Measurements from ENCODE around the gene ADGRE2. TPM values are rescaled to one million over a fixed set of nuclear protein-coding genes. Genes with fewer than 3 reads are reported as not detected.
"Not testable (repeated sequence)": the region's sequence is repeated elsewhere in the genome, so short reads cannot be mapped to it uniquely, and the experiment has no call there.

Gene ADGRE2
- total RNA-seq, 2 experiments from 2014 or later = 0.55 to 0.58 TPM

DNA sequence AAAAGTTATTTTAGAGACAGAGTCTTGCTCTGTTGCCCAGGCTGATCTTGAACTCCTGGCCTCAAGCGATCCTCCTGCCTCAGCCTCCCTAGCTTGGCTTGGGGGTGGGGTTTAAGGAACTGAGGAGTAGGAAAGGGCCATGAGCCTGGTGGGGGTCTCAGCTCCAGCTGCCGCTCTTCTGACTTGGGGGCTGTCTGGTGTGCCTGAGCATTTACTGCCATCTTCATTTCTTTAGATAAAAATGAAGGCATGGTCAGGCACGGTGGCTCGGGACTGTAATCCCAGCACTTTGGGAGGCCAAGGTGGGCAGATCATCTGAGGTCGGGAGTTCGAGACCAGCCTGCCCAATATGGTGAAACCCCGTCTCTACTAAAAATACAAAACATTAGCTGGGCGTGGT lies 3.0 kb downstream of the ADGRE2 start:
- CTCF ChIA-PET = interaction anchor here (0.9 kb wide), 1 partner anchor 11 kb away, joined by 3 read pairs; no protein-coding TSS in a partner anchor
- H3K36me3 Mint-ChIP-seq; H3K4me1 Mint-ChIP-seq (ENCODE audit: low read depth); intact Hi-C loops (cut with micrococcal nuclease); H3K4me3 Mint-ChIP-seq; DNase-seq; H3K9me3 Mint-ChIP-seq; H3K27ac Mint-ChIP-seq; POLR2A ChIA-PET: not testable (repeated sequence)
- peaks cover 27% of the 10 kb centered on the region for H3K27me3 Mint-ChIP-seq

DNA sequence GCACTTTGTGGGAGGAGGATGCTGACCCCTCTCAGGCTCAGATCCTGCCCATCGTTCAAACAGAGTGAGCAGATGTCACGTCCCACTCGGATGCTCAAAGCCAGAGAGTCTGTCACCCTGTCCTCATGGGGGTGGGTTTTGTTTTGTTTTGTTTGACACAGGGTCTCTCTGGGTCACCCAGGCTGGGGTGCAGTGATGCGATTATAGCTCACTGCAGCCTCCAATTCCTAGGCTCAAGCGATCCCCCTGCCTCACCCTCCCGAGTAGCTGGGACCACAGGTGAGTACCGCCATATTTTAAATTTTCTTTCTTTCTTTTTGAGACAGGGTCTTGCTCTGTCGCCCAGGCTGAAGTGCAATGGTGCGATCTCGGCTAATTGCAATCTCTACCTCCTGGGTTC lies 4.0 kb downstream of the ADGRE2 start:
- no peak overlapping the region for H3K27ac Mint-ChIP-seq
- ChIA-PET POLR2A (no interaction called here), CTCF (interaction anchor here (0.9 kb wide), 1 partner anchor 12 kb away, joined by 3 read pairs; no protein-coding TSS in a partner anchor)
- no peak for DNase-seq
- H3K27me3 Mint-ChIP-seq = peaks cover 27% of the 10 kb centered on the region
- H3K4me3 Mint-ChIP-seq = no peak overlapping the region
- no peaks in the 10 kb centered on the region for H3K36me3 Mint-ChIP-seq
- peaks cover 6% of the 10 kb centered on the region for H3K4me1 Mint-ChIP-seq (ENCODE audit: low read depth)
- no peaks in the 10 kb centered on the region for H3K9me3 Mint-ChIP-seq
- intact Hi-C loops (cut with micrococcal nuclease) = no loop called here

DNA sequence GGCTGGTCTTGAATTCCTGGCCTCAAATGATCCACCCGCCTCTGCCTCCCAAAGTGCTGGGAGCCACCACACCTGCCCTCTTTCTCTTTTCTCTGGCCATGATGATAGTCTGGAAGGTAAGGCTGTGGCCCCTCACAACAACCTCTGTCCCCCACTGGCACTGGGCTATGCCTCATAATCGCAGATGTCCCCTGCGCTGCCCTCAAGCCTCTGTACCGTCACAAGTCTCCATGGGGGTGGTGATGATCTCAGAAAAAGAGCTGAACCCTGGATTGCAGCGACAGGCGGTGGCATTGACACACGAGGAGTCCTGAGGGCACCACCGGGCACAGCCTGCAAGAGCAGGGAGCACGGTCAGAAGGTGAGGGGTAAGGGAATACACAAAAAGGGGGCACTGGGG lies 4.6 kb downstream of the ADGRE2 start:
- CTCF ChIA-PET; H3K9me3 Mint-ChIP-seq; POLR2A ChIA-PET; H3K4me1 Mint-ChIP-seq (ENCODE audit: low read depth); H3K4me3 Mint-ChIP-seq; intact Hi-C loops (cut with micrococcal nuclease); H3K27ac Mint-ChIP-seq; H3K36me3 Mint-ChIP-seq; DNase-seq: not testable (repeated sequence)
- H3K27me3 Mint-ChIP-seq = peaks cover 24% of the 10 kb centered on the region

DNA sequence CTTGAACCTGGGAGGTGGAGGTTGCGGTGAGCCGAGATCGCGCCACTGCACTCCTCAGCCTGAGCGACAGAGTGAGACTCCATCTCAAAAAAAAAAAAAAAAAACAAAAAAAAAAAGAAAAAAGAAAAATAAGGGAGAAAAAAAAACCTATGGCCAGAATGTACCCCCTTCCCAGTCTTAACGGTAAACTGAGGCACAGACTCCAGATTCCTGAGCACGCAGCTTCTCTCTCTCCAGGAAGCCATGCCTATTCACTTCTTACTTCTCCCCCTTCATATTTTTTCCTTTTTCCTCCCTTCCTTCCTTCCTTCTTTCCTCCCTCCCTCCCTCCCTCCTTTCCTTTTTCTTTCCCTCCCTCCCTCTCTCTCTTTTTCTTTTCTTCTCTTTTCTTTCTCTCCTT lies 5.4 kb downstream of the ADGRE2 start:
- ChIA-PET CTCF (no interaction called here), POLR2A (no interaction called here)
- Mint-ChIP-seq H3K9me3 (no peaks in the 10 kb centered on the region), H3K4me1 (ENCODE audit: low read depth) (peaks cover 6% of the 10 kb centered on the region), H3K4me3 (no peak overlapping the region), H3K27ac (no peak overlapping the region), H3K27me3 (peaks cover 23% of the 10 kb centered on the region), H3K36me3 (no peaks in the 10 kb centered on the region)
- no peak for DNase-seq
- intact Hi-C loops (cut with micrococcal nuclease) = no loop called here

DNA sequence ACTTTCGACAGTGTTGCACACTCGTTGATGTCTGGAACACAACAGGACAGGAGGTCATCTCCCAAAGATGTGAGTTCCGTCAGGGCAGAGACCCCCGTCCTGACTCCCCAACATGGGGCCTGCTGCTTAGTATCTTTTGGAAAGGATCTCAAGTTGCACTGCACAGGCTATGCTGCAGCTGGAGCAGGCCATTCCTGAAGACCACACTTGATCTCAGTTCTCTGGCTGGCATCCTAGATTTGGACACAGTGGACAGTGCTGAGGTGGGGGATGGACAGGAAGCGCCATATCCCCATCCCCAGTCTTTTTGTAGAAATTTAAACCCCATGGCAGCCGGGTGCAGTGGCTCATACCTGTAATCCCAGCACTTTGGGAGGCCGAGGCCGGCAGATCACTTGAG lies 5.9 kb downstream of the ADGRE2 start:
- Mint-ChIP-seq H3K27me3 (peaks cover 18% of the 10 kb centered on the region), H3K9me3 (no peaks in the 10 kb centered on the region), H3K4me1 (ENCODE audit: low read depth) (peaks cover 6% of the 10 kb centered on the region), H3K4me3 (no peak overlapping the region), H3K27ac (no peak overlapping the region), H3K36me3 (no peaks in the 10 kb centered on the region)
- POLR2A ChIA-PET = no interaction called here
- CTCF ChIA-PET = no interaction called here
- intact Hi-C loops (cut with micrococcal nuclease) = no loop called here
- DNase-seq = no peak

DNA sequence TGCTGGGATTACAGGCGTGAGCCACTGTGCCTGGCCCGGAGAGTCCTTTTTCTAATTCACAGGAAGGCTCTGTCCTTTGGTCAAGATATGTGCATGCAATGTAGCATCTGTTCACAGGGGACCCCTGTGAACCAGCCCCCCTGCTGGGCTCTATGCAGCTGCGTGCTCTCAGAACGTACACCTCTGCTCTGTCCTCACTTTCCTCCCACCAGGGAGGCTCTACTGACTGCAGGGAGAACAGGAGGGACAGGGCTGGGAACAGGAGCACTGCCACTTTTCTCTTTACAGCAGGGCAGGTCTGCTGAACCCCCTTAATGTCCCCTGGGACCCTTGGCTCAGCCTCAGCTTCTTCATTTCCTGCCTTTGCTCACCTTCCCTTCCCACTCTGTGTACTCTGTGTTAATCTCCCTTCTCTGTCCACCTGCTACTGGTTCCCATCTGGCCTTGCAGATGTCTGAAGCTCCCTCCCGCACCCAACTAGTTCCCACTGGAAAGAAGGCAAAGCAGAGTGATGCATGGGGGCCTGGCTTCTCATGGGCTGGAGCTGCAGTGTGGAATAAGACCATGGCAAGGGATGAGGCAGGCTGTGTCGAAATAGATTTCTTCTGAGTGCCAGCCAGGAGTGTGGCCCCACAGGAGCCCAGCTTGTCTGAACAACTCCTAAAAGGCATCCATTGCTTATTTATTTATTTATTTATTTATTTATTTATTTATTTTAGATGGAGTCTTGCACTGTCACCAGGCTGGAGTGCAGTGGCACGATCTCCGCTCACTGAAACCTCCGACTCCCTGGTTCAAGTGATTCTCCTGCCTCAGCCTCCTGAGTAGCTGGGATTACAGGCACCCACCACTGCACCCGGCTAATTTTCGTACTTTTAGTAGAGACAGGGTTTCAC lies 7.2 kb downstream of the ADGRE2 start:
- CTCF ChIA-PET = no interaction called here
- no peak overlapping the region for H3K27ac Mint-ChIP-seq
- DNase-seq = no peak
- no peaks in the 10 kb centered on the region for H3K9me3 Mint-ChIP-seq
- peaks cover 8% of the 10 kb centered on the region for H3K27me3 Mint-ChIP-seq
- H3K36me3 Mint-ChIP-seq = no peaks in the 10 kb centered on the region
- H3K4me3 Mint-ChIP-seq = no peak overlapping the region
- POLR2A ChIA-PET = no interaction called here
- H3K4me1 Mint-ChIP-seq (ENCODE audit: low read depth) = peaks cover 3% of the 10 kb centered on the region
- intact Hi-C loops (cut with micrococcal nuclease) = no loop called here

DNA sequence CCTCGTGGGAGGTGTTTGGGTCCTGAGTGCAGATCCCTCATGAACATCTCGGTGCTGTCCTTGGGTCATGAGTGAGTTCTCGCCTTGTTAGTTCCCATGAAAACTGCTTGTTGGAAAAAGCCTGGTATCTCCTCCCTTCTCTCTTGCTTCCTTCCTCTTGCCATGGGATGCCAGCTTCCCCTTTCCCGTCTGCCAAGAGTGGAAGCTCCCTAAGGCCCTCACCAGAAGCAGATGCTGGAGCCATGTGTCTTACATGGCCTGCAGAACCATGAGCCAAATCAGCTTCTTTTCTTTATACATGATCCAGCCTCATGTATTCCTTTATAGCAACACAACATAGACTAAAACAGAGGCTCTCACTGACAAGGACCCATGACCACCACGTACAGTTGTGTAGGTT lies 8.2 kb downstream of the ADGRE2 start:
- Mint-ChIP-seq H3K27ac (no peak overlapping the region), H3K4me3 (no peak overlapping the region), H3K36me3 (peaks cover 2% of the 10 kb centered on the region), H3K9me3 (no peaks in the 10 kb centered on the region), H3K4me1 (ENCODE audit: low read depth) (no peaks in the 10 kb centered on the region), H3K27me3 (no peaks in the 10 kb centered on the region)
- POLR2A ChIA-PET = no interaction called here
- CTCF ChIA-PET = no interaction called here
- intact Hi-C loops (cut with micrococcal nuclease) = no loop called here
- no peak for DNase-seq

DNA sequence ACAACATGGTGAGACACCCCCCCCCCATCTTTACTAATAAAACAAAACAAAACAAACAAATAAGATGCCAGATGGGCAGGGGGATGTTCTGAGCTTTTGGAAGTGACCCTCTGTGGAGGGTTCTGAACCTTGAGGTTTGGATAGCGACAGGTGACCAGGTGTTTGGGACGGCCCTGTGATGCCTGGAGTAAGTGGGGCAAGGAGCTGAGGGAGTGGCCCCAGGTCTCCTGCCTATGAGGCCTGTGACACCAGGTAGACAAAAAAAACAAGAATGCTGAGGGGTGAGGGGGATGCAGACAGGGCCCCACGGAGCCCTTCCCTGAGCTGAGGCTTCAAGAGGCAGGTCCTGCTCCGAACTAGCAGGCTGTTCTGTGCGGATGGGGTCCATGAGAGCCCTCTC lies 9.2 kb downstream of the ADGRE2 start:
- Mint-ChIP-seq H3K27me3 (no peaks in the 10 kb centered on the region), H3K4me1 (ENCODE audit: low read depth) (no peaks in the 10 kb centered on the region), H3K27ac (no peak overlapping the region), H3K9me3 (no peaks in the 10 kb centered on the region), H3K36me3 (peaks cover 2% of the 10 kb centered on the region), H3K4me3 (no peak overlapping the region)
- ChIA-PET POLR2A (no interaction called here), CTCF (no interaction called here)
- no peak for DNase-seq
- intact Hi-C loops (cut with micrococcal nuclease) = no loop called here

DNA sequence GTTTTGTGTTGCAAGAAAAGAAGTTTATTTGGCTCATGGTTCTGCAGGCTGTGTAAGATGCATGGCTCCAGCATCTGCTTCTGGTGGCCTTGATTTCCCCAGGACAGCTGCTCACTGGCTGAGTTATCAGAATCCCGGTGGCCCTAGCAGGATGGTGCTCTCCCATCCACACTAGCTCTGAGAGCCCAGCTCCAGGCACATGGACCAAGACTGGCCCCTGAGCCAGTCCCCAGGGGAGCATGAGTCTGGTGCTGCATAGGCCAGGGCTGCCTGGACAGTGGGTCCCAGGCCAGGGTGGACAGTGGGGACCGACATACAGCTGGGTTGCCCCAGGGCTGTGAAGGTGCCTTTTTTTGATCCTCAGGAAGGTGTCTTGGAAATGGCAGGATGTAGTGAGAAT lies 10.4 kb downstream of the ADGRE2 start:
- no peaks in the 10 kb centered on the region for H3K4me1 Mint-ChIP-seq (ENCODE audit: low read depth)
- intact Hi-C loops (cut with micrococcal nuclease) = no loop called here
- H3K4me3 Mint-ChIP-seq = no peak overlapping the region
- no peaks in the 10 kb centered on the region for H3K9me3 Mint-ChIP-seq
- ChIA-PET POLR2A (no interaction called here), CTCF (no interaction called here)
- no peak for DNase-seq
- peaks cover 2% of the 10 kb centered on the region for H3K36me3 Mint-ChIP-seq
- H3K27me3 Mint-ChIP-seq = no peaks in the 10 kb centered on the region
- no peak overlapping the region for H3K27ac Mint-ChIP-seq

DNA sequence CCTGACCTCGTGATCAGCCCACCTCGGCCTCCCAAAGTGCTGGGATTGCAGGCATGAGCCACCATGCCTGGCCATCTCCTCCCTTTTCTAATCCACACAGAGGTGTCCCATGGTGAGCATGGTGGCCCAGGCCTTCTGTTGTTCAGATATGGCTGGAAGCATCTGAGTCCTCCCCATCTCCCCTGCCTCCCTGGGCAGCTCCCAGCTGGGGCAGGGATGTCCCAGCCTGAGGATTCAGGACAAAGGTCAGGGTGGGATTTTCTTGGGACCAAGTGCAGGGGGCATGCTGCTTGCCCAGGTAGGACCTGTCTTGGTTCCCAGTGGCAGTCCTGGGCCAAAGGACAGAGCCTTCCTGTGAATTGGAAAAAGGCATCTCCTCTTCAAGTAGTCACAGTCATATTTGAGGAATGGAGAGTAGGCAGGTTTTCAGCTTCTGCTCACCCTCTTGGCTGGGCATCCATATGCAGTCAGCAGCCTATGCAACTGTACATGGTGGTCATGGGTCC lies 10.8 kb downstream of the ADGRE2 start:
- H3K27me3 Mint-ChIP-seq = no peaks in the 10 kb centered on the region
- intact Hi-C loops (cut with micrococcal nuclease) = no loop called here
- peaks cover 2% of the 10 kb centered on the region for H3K36me3 Mint-ChIP-seq
- DNase-seq = no peak
- no peaks in the 10 kb centered on the region for H3K9me3 Mint-ChIP-seq
- POLR2A ChIA-PET = no interaction called here
- no peaks in the 10 kb centered on the region for H3K4me1 Mint-ChIP-seq (ENCODE audit: low read depth)
- CTCF ChIA-PET = no interaction called here
- no peak overlapping the region for H3K27ac Mint-ChIP-seq
- no peak overlapping the region for H3K4me3 Mint-ChIP-seq

DNA sequence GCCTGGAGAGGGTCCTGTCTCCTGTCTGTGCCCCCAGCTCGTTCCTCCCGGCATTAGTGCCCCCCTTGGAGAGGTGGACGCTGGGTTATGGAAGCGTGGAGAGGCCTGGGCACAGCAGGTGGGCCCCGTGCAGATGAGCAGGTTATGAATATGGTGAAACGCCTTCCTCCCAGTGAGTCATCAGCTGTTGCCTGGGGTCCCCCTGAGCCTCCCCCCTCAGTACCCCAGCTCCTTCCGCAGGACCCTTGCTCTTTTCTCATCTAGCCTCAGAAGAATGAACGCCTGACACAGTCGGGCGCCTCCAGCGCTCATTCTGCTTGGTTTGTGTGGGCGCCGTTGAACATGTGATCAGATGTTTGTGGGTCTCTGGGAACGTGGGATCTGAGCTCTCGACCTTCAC lies 12.5 kb downstream of the ADGRE2 start:
- intact Hi-C loops (cut with micrococcal nuclease); H3K36me3 Mint-ChIP-seq; DNase-seq: not testable (repeated sequence)

DNA sequence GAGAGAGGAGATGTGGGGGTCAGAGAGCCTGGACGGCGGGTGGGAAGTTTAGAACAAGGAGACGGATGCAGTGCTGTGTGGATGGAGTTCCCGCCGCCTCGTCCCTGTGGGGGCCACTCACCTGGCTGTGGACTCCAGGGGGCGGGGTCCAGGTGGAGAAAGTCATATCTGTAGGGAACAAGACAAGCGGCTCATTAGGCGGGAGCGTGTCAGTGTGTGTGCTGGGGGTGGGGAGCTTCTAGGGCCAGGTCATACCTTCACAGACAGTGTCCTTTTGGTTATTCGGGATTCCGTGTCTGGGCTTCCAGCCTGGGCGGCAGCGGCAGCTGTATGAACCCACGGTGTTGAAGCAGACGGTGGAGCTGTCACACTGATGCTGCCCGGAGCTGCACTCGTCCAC lies 13.0 kb downstream of the ADGRE2 start:
- CTCF ChIA-PET; H3K27me3 Mint-ChIP-seq; intact Hi-C loops (cut with micrococcal nuclease); H3K9me3 Mint-ChIP-seq; H3K4me3 Mint-ChIP-seq; POLR2A ChIA-PET; H3K27ac Mint-ChIP-seq; H3K4me1 Mint-ChIP-seq (ENCODE audit: low read depth); DNase-seq; H3K36me3 Mint-ChIP-seq: not testable (repeated sequence)

More for the DNA sequence above, 12.5 kb downstream of the ADGRE2 start:
- H3K27me3 Mint-ChIP-seq; H3K4me1 Mint-ChIP-seq (ENCODE audit: low read depth); H3K4me3 Mint-ChIP-seq; CTCF ChIA-PET; H3K9me3 Mint-ChIP-seq; POLR2A ChIA-PET; H3K27ac Mint-ChIP-seq: not testable (repeated sequence)

DNA sequence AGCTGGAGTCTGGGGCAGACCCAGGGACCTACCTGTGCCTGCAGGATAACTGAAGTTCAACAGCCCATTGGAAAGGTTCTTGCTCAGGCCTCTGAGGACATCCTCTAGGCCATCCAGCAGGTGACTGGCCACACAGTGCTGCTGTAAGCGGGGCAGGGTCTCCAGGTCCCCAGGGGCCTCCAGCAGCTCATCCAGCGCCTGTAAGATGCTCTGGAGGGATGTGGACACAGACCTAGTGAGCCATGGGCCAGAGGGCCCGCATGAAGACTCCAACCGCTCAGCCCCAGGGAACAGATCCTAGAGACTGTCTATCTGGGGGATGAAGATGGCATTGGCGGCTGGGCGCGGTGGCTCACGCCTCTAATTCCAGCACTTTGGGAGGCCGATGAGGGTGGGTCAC lies 14.0 kb downstream of the ADGRE2 start:
- Mint-ChIP-seq H3K4me1 (ENCODE audit: low read depth) (no peaks in the 10 kb centered on the region), H3K27me3 (no peaks in the 10 kb centered on the region), H3K4me3 (no peak overlapping the region), H3K27ac (no peak overlapping the region), H3K9me3 (no peaks in the 10 kb centered on the region), H3K36me3 (peaks cover 2% of the 10 kb centered on the region)
- POLR2A ChIA-PET = interaction anchor here (0.7 kb wide), 1 partner anchor 21 kb away, joined by 3 read pairs; no protein-coding TSS in a partner anchor
- no peak for DNase-seq
- CTCF ChIA-PET = no interaction called here
- intact Hi-C loops (cut with micrococcal nuclease) = no loop called here
